GM13977 (cell line): ENCODE results near the gene PDCD1LG2.
"Not testable (repeated sequence)": the region's sequence is repeated elsewhere in the genome, so short reads cannot be mapped to it uniquely, and the experiment has no call there.

Source experiments
- DNase-seq: peaks from one replicate; pipeline ENCODE4 v3.0.0; 2012; ENCODE audit warnings: low spot score
- in situ Hi-C: fragments of 300-500 bp; cut with MboI; formaldehyde crosslinking; loops from one replicate; pipeline ENCODE4 v1.12.0; 2022; ENCODE audit warnings: low sequenced_read_pairs, low pct_unique_long_range_greater_than_20kb, mixed read lengths, inconsistent platforms; ENCODE audit not compliant: unreplicated experiment
- TF ChIP-seq, protein P1 (sequence below): IDR thresholded peaks from 2 replicates; pipeline ENCODE4 v1.5.1; 2012; ENCODE audit warnings: mild to moderate bottlenecking, control low read depth; ENCODE audit not compliant: insufficient read depth; ENCODE audit errors: extremely low read depth, missing control alignments

The PDCD1LG2 gene

GRCh38 chr9:5575000-5575399 lies 64.7 kb downstream of the PDCD1LG2 start:
- TF ChIP-seq, protein P1, sequence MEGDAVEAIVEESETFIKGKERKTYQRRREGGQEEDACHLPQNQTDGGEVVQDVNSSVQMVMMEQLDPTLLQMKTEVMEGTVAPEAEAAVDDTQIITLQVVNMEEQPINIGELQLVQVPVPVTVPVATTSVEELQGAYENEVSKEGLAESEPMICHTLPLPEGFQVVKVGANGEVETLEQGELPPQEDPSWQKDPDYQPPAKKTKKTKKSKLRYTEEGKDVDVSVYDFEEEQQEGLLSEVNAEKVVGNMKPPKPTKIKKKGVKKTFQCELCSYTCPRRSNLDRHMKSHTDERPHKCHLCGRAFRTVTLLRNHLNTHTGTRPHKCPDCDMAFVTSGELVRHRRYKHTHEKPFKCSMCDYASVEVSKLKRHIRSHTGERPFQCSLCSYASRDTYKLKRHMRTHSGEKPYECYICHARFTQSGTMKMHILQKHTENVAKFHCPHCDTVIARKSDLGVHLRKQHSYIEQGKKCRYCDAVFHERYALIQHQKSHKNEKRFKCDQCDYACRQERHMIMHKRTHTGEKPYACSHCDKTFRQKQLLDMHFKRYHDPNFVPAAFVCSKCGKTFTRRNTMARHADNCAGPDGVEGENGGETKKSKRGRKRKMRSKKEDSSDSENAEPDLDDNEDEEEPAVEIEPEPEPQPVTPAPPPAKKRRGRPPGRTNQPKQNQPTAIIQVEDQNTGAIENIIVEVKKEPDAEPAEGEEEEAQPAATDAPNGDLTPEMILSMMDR: peak; percentile 47
- DNase-seq: no peak
- in situ Hi-C loops: no loop called here

- TF ChIP-seq, protein P1: no peak
- DNase-seq: no peak
- in situ Hi-C loops: no loop called here
Measured at GRCh38 chr9:5577225-5577624, 66.9 kb downstream of the PDCD1LG2 start.

DNA sequence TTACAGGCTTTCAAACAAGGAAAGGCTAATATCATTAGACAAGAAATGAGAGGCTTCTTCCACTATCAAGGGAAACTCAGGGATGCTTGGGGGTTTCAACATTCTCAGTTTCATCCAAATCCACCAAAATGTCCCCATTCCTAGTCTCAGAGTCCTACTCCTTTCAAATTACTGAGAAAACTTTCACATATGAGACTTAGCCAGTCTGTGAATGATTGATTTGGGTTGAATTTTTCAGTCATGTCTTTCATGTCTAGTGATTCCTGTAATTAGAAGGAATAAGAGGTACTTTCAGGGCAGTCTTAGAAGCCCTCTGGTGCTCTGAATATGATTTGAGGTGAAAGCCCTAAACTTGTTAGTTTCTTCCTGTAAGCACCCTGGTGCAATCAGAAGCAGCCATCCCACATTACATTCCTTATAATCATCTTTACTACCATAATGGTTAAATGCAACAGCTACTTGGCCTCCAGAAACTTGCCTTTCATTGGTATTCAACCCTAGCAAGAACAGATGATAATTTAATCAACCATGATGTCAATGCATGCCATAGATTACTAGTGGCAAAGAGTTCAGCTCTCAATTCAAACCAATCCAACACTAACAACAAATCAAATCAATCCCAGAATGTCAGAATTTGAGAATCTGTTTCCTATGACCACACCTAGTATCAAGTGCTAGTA lies 67.8 kb downstream of the PDCD1LG2 start:
- in situ Hi-C loops: no loop called here
- no peak for DNase-seq
- TF ChIP-seq, protein P1: no peak

- TF ChIP-seq, protein P1: no peak
- in situ Hi-C loops: no loop called here
- no peak for DNase-seq
Measured at GRCh38 chr9:5578698-5579085, 68.4 kb downstream of the PDCD1LG2 start.

DNA sequence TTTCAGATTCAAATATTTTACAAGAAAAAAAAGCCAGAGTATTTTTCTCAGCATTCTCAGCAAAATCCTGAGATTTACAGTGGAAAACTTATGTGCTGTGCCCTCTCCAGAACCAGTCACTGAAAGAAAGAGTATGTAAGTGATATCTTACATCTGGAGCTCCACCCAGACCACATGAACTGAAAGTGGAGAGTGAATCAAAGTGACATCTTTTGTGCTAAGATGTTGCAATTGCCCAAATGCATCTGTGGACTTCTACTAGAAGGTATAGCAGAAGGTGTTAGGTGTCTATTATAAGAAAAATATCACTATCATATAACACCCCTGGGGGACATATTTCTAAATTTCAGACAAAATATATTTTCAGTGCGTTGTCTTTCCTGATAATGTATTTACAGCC lies 69.5 kb downstream of the PDCD1LG2 start:
- DNase-seq: no peak
- in situ Hi-C loops: no loop called here
- TF ChIP-seq, protein P1: no peak

DNA sequence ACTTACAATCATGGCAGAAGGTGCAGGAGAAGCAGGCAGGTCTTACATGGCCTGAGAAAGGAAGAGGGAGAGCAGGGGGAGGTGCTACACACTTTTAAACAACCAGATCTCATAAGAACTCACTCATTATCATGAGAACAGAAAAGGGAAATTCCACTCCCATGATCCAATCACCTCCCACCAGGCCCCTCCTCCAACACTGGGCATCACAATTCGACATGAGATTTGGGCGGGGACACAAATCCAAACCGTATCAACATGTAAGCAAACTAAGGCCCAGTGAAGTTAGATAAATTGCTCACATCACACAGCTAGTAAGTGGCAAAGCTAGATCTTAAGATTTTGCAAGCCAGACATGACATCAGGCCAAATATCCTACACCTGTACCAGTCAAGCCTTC lies 70.3 kb downstream of the PDCD1LG2 start:
- in situ Hi-C loops: no loop called here

DNA sequence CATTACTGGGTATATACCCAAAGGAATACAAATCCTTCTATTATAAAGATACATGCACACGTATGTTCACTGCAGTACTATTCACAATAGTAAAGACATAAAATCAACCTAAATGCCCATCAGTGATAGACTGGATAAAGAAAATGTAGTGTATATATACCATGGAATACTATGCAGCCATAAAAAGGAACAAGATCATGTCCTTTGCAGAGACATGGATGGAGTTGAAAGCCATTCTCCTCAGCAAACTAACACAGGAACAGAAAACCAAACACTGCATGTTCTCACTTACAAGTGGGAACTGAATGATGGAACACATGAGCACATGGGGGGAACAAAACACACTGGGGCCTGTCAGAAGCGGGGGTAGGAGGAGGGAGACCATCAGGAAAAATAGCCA lies 71.4 kb downstream of the PDCD1LG2 start:
- in situ Hi-C loops, DNase-seq: not testable (repeated sequence)

More for the DNA sequence above, 70.3 kb downstream of the PDCD1LG2 start:
- no peak for DNase-seq
- TF ChIP-seq, protein P1: no peak
